H1 (cell line): ENCODE results near the gene MTR. TPM values are rescaled to one million over a fixed set of nuclear protein-coding genes. Genes with fewer than 3 reads are reported as not detected.

Experiments
- CTCF ChIA-PET: fragments of 300-600 bp; sonication (Branson Sonifier 250); formaldehyde crosslinking; loops from one replicate; lab custom pipeline; 2021; ENCODE audit not compliant: partially characterized antibody; lab: Charles Lee
- POLR2A ChIA-PET: fragments of 300-600 bp; sonication (Branson Sonifier 250); formaldehyde crosslinking; loops from one replicate; lab custom pipeline; 2021; ENCODE audit warnings: inconsistent platforms; ENCODE audit not compliant: partially characterized antibody; lab: Charles Lee
- DNase-seq, 2 experiments: peaks; one replicate each; pipeline versions ENCODE4 v3.0.0 to v3.0.0-alpha.2; 2010 to 2022; ENCODE audit warnings: low spot score in 2 of 2, low read depth in 1 of 2, mixed read lengths in 1 of 2
- FAIRE-seq: peaks from 2 replicates; lab custom pipeline; 2011; peaks lifted over from hg19 to GRCh38; lab: Jason Lieb, UNC
- H2AFZ ChIP-seq: 2 replicates; pipeline ENCODE4 v1.8.1; 2012; ENCODE audit warnings: low read length, inconsistent platforms
- H2AK5ac ChIP-seq: 2 replicates; pipeline ENCODE4 v1.6.1; 2013; ENCODE audit warnings: low read depth, low read length
- H2BK120ac ChIP-seq: replicated peaks from 2 replicates; pipeline ENCODE3; 2013; ENCODE audit warnings: low read depth, low read length, inconsistent platforms
- H2BK12ac ChIP-seq: 2 replicates; pipeline ENCODE4 v1.6.1; 2013; ENCODE audit warnings: low read depth, low read length
- H2BK15ac ChIP-seq: 2 replicates; pipeline ENCODE4 v1.6.1; 2013; ENCODE audit warnings: low read length
- H2BK20ac ChIP-seq: 2 replicates; pipeline ENCODE4 v1.6.1; 2013; ENCODE audit warnings: low read length
- H2BK5ac ChIP-seq: 2 replicates; pipeline ENCODE4 v1.6.1; 2013; ENCODE audit warnings: low read depth, low read length
- H3K14ac ChIP-seq: 2 replicates; pipeline ENCODE4 v1.6.1; 2013; ENCODE audit warnings: inconsistent platforms; ENCODE audit not compliant: insufficient read length
- H3K18ac ChIP-seq: 2 replicates; pipeline ENCODE4 v1.6.1; 2013; ENCODE audit warnings: low read length; ENCODE audit errors: extremely low read depth
- H3K23ac ChIP-seq: 2 replicates; pipeline ENCODE4 v1.6.1; 2013; ENCODE audit warnings: inconsistent platforms; ENCODE audit not compliant: insufficient read length
- H3K23me2 ChIP-seq: 2 replicates; pipeline ENCODE4 v1.6.1; 2013; ENCODE audit warnings: low read depth, low read length
- H3K27ac ChIP-seq: 2 replicates; pipeline ENCODE4 v1.6.1; 2011; ENCODE audit warnings: low read depth, low read length, inconsistent platforms
- H3K27me3 ChIP-seq, 4 experiments: replicated peaks in 1 of 4; 1 replicate in 1 of 4; 2 replicates in 3 of 4; pipeline versions ENCODE4 v1.6.1 to v1.8.1; 2011 to 2013; ENCODE audit warnings: low read length in 3 of 4, mild to moderate bottlenecking in 3 of 4, inconsistent platforms in 2 of 4, mixed read lengths in 2 of 4, moderate library complexity in 1 of 4; ENCODE audit not compliant: control insufficient read depth in 3 of 4, insufficient read depth in 3 of 4; ENCODE audit errors: extremely low read depth in 1 of 4
- H3K36me3 ChIP-seq, 4 experiments: 2 replicates each; pipeline versions ENCODE4 v1.6.1 to v1.8.1; 2011 to 2013; ENCODE audit warnings: mild to moderate bottlenecking in 4 of 4, low read length in 3 of 4, moderate library complexity in 2 of 4, control low read depth in 1 of 4, inconsistent platforms in 1 of 4; ENCODE audit not compliant: insufficient read depth in 4 of 4, control insufficient read depth in 2 of 4
- H3K4ac ChIP-seq: replicated peaks from 2 replicates; pipeline ENCODE3; 2013; ENCODE audit warnings: low read length, low read depth, mixed read lengths, inconsistent platforms; ENCODE audit not compliant: insufficient read length
- H3K4me1 ChIP-seq, 4 experiments: replicated peaks in 1 of 4; 1 replicate in 1 of 4; 2 replicates in 3 of 4; pipeline versions ENCODE4 v1.6.1 to v1.8.1; 2011 to 2013; ENCODE audit warnings: low read length in 3 of 4, inconsistent platforms in 2 of 4, mixed read lengths in 1 of 4; ENCODE audit not compliant: insufficient read depth in 4 of 4, control insufficient read depth in 3 of 4
- H3K4me2 ChIP-seq, 2 experiments: 2 replicates each; pipeline versions ENCODE4 v1.6.1 to v1.8.1; 2011 to 2013; ENCODE audit warnings: low read depth in 2 of 2, low read length in 2 of 2, control low read depth in 1 of 2, inconsistent platforms in 1 of 2, mild to moderate bottlenecking in 1 of 2; ENCODE audit not compliant: insufficient read depth in 1 of 2
- H3K4me3 ChIP-seq, 4 experiments: fragments of 200-600, 300-600 bp in 1 of 4; sonication (generic), shearing (Covaris generic), sonication (Bioruptor Twin) in 1 of 4; 2 replicates each; pipeline versions ENCODE4 v1.5.1 to v1.8.1; 2011 to 2016; ENCODE audit warnings: low read length in 4 of 4, low read depth in 3 of 4, control low read depth in 2 of 4, inconsistent platforms in 2 of 4, mild to moderate bottlenecking in 2 of 4, mixed read lengths in 1 of 4, moderate library complexity in 1 of 4; ENCODE audit not compliant: insufficient read depth in 2 of 4; ENCODE audit errors: extremely low read depth in 1 of 4
- H3K56ac ChIP-seq: replicated peaks from 2 replicates; pipeline ENCODE3; 2013; ENCODE audit warnings: low read depth, mild to moderate bottlenecking, mixed read lengths, low read length, inconsistent platforms; ENCODE audit not compliant: insufficient read length
- H3K79me1 ChIP-seq: 2 replicates; pipeline ENCODE4 v1.6.1; 2013; ENCODE audit warnings: low read depth, low read length, control low read depth
- H3K79me2 ChIP-seq, 2 experiments: 2 replicates each; pipeline versions ENCODE4 v1.6.1 to v1.8.1; 2012 to 2013; ENCODE audit warnings: low read length in 2 of 2, mild to moderate bottlenecking in 2 of 2, inconsistent platforms in 1 of 2; ENCODE audit not compliant: insufficient read depth in 2 of 2, control insufficient read depth in 1 of 2
- H3K9ac ChIP-seq, 4 experiments: replicated peaks in 1 of 4; 1 replicate in 1 of 4; 2 replicates in 3 of 4; pipeline versions ENCODE4 v1.6.1 to v1.8.1; 2011 to 2013; ENCODE audit warnings: low read depth in 3 of 4, low read length in 3 of 4, control low read depth in 2 of 4, mild to moderate bottlenecking in 2 of 4, moderate library complexity in 2 of 4, inconsistent platforms in 1 of 4; ENCODE audit errors: extremely low read depth in 1 of 4
- H3K9me3 ChIP-seq, 2 experiments: 2 replicates each; pipeline versions ENCODE4 v1.6.1 to v1.8.1; 2012 to 2013; ENCODE audit warnings: mild to moderate bottlenecking in 2 of 2, moderate library complexity in 2 of 2, control low read depth in 1 of 2, inconsistent platforms in 1 of 2, low read depth in 1 of 2, low read length in 1 of 2, mixed read lengths in 1 of 2; ENCODE audit not compliant: insufficient read depth in 2 of 2
- H4K20me1 ChIP-seq, 2 experiments: replicated peaks in 1 of 2; 2 replicates each; pipeline versions ENCODE3 to v1.8.1; 2011 to 2013; ENCODE audit warnings: inconsistent platforms in 2 of 2, low read length in 2 of 2, mild to moderate bottlenecking in 1 of 2; ENCODE audit not compliant: insufficient read depth in 2 of 2, control insufficient read depth in 1 of 2
- H4K5ac ChIP-seq: 2 replicates; pipeline ENCODE4 v1.6.1; 2013; ENCODE audit warnings: low read length, low read depth, mixed read lengths, inconsistent platforms; ENCODE audit not compliant: insufficient read length
- H4K8ac ChIP-seq: 2 replicates; pipeline ENCODE4 v1.8.0; 2013; ENCODE audit warnings: mild to moderate bottlenecking, moderate library complexity, low read length, inconsistent platforms; ENCODE audit not compliant: insufficient read depth; ENCODE audit errors: extremely low read depth
- H4K91ac ChIP-seq: replicated peaks from 2 replicates; pipeline ENCODE3; 2013; ENCODE audit warnings: low read length, mixed read lengths, inconsistent platforms; ENCODE audit not compliant: insufficient read length
- CHD2 ChIP-seq: IDR thresholded peaks from 2 replicates; pipeline ENCODE4 v1.6.1; 2012; ENCODE audit warnings: low read length, improper control_type of control experiment
- JUN ChIP-seq: IDR thresholded peaks from 2 replicates; pipeline ENCODE4 v1.6.1; 2011; ENCODE audit warnings: low read depth, mild to moderate bottlenecking, improper control_type of control experiment, low read length
- KDM4A ChIP-seq: IDR thresholded peaks from one replicate; pipeline ENCODE4 v1.7.1; 2012; ENCODE audit warnings: low read depth, mild to moderate bottlenecking, moderate library complexity, low read length, inconsistent platforms; ENCODE audit not compliant: severe bottlenecking
- SP4 ChIP-seq: IDR thresholded peaks from 2 replicates; pipeline ENCODE4 v1.6.1; 2012; ENCODE audit warnings: low read length, inconsistent platforms
- WGBS, 2 experiments: shearing (Covaris generic) in 1 of 2; methylation state at CpG; one replicate each; pipeline versions ENCODE4 v1.1.6 to v1.1.7; 2013 to 2015; ENCODE audit warnings: low lambda C conversion rate in 2 of 2, mixed read lengths in 2 of 2, inconsistent platforms in 1 of 2, low coverage in 1 of 2, missing lambda C conversion rate in 1 of 2; ENCODE audit not compliant: insufficient replicate concordance in 2 of 2, insufficient coverage in 1 of 2, insufficient read length in 1 of 2; ENCODE audit errors: extremely low coverage in 1 of 2, missing lambda C conversion rate in 1 of 2; 5-methylcytosine and 5-hydroxymethylcytosine counted together
- polyA plus RNA-seq, 7 experiments: library from polyadenylated mRNA; depleted of rRNA in 3 of 7; stranded (reverse) in 5 of 7; unstranded in 2 of 7; fragments of >200 nt in 5 of 7; fragments of 200-250 nt in 2 of 7; gene quantifications; 1 replicate in 5 of 7; 2 replicates in 1 of 7; 4 replicates in 1 of 7; pipeline versions ENCODE4 v1.2.1 to v1.2.3, GENCODE V29; 2011 to 2013; ENCODE audit warnings: missing spikeins in 2 of 7, mixed read lengths in 2 of 7
- total RNA-seq: library from RNA; stranded (reverse); fragmentation: NEBNext Ultra II Directional; extraction: Animal tissue kit (Norgen Biotek cat#: 25700); gene quantifications from 2 replicates; pipeline ENCODE4 v1.2.1, GENCODE V29; 2021

The MTR gene
- total and polyA plus RNA-seq, 2 of the 8 experiments (the other 6 are each of a cell fraction or from before 2014, with no cell fraction given) = 4.8 to 27.4 TPM

DNA sequence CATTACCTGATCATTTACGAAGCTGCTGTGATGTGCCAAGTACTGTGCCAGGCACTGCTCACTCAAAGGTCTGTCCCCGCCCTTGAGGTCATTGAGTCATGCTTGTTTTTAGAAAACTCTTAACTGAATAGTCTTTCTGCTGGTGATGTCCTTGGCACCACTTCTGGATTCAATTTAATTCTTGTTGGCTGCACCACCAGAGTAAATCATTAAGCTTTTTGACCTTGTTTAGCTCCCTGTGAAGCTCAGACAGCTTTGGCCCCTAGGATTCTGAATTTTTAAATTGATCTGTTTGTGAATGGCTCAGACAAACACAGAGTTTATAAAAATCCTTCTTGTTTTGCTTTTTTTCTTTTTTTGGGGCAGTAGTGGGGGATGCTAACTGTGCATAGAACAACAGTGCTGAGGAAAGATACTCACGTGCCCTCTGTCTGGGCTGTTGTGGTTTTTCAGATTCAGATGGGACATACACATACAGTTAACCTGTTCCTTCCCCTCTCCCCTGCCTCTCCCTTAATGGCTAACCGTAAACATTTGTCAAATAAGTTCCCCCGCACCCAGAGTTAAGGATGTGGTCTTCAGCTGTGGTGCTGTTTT, 67.6 kb downstream of the MTR start:
- Histone ChIP-seq H4K91ac (no peak overlapping the region), H3K18ac (no peak overlapping the region), H2AFZ (no peak overlapping the region), H2BK20ac (no peak overlapping the region), H3K79me2 (no peaks in the 10 kb centered on the region), H3K4me3 (no peak overlapping the region), H3K23ac (no peak overlapping the region), H3K4me2 (no peak overlapping the region), H3K36me3 (peaks cover 0 to 12% (median 4%) of the 10 kb centered on the region in 4 experiments; a peak in 5 of 8 replicates), H3K9ac (no peak overlapping the region), H2AK5ac (no peak overlapping the region), H3K23me2 (no peaks in the 10 kb centered on the region), H3K14ac (no peak overlapping the region), H3K27me3 (no peaks in the 10 kb centered on the region), H3K4ac (no peak overlapping the region), H3K79me1 (no peaks in the 10 kb centered on the region), H3K56ac (no peak overlapping the region), H3K9me3 (no peaks in the 10 kb centered on the region), H4K8ac (no peak overlapping the region), H4K5ac (no peak overlapping the region), H3K4me1 (no peaks in the 10 kb centered on the region), H2BK12ac (no peak overlapping the region), H2BK5ac (no peak overlapping the region), H2BK120ac (no peak overlapping the region), H3K27ac (no peak overlapping the region), H4K20me1 (no peaks in the 10 kb centered on the region), H2BK15ac (no peak overlapping the region)
- no peak for FAIRE-seq
- POLR2A ChIA-PET = no interaction called here
- no peak for DNase-seq
- 92% methylated on average over 5 of the region's 5 CpGs; no CpG with 5 or more reads in 1 of the 2 experiments for WGBS, 2 experiments
- CTCF ChIA-PET = interaction anchor here (0.6 to 2.1 kb wide), 6 partner anchors 8 to 874 kb away, joined by 3 to 7 read pairs (median 4); no protein-coding TSS in a partner anchor
- TF ChIP-seq KDM4A (no peak), JUN (no peak), SP4 (no peak), CHD2 (no peak)
